Stimulated activated naive CD8-positive, alpha-beta T cell treated with anti-CD3 and anti-CD28 coated beads, Interleukin-15, Interleukin-2, amounts not matched to agents 100 ng/mL and 50 ng/mL, for 24 hours (primary cell): ENCODE data around the gene ZFR2.
"Not testable (repeated sequence)": the region's sequence is repeated elsewhere in the genome, so short reads cannot be mapped to it uniquely, and the experiment has no call there.

ENCODE experiments used
- H3K27ac Mint-ChIP-seq: one replicate; pipeline ENCODE4 v1.8.0; 2021; ENCODE audit warnings: mild to moderate bottlenecking, mixed read lengths
- H3K27me3 Mint-ChIP-seq: one replicate; pipeline ENCODE4 v1.8.0; 2021; ENCODE audit warnings: mixed read lengths
- H3K36me3 Mint-ChIP-seq: one replicate; pipeline ENCODE4 v1.8.0; 2021; ENCODE audit warnings: low read depth, mixed read lengths
- H3K4me1 Mint-ChIP-seq: one replicate; pipeline ENCODE4 v1.8.0; 2021; ENCODE audit warnings: low read depth, mixed read lengths
- H3K4me3 Mint-ChIP-seq: one replicate; pipeline ENCODE4 v1.8.0; 2021; ENCODE audit warnings: mild to moderate bottlenecking, mixed read lengths
- H3K9me3 Mint-ChIP-seq: one replicate; pipeline ENCODE4 v1.8.0; 2021; ENCODE audit warnings: mixed read lengths

Gene ZFR2

GRCh38 chr19:3759482-3760254, 109.2 kb downstream of the ZFR2 start:
- Mint-ChIP-seq H3K9me3 (no peaks in the 10 kb centered on the region), H3K27me3 (peaks cover 3% of the 10 kb centered on the region), H3K4me3 (peak overlapping the region; percentile 96), H3K4me1 (peaks cover 49% of the 10 kb centered on the region), H3K36me3 (peaks cover 17% of the 10 kb centered on the region), H3K27ac (no peak overlapping the region)

GRCh38 chr19:3758297-3758696, 110.5 kb downstream of the ZFR2 start:
- not testable (repeated sequence) for H3K4me3 Mint-ChIP-seq, H3K27ac Mint-ChIP-seq, H3K9me3 Mint-ChIP-seq, H3K27me3 Mint-ChIP-seq
- H3K36me3 Mint-ChIP-seq = peaks cover 16% of the 10 kb centered on the region
- peaks cover 48% of the 10 kb centered on the region for H3K4me1 Mint-ChIP-seq

- not testable (repeated sequence) for H3K27ac Mint-ChIP-seq, H3K27me3 Mint-ChIP-seq, H3K4me3 Mint-ChIP-seq, H3K9me3 Mint-ChIP-seq
- Mint-ChIP-seq H3K36me3 (peaks cover 10% of the 10 kb centered on the region), H3K4me1 (peaks cover 42% of the 10 kb centered on the region)
These were observed 111.1 kb downstream of the ZFR2 start for GRCh38 chr19:3757705-3758104.
